ENCODE measurements around the gene ENAH.

DNA sequence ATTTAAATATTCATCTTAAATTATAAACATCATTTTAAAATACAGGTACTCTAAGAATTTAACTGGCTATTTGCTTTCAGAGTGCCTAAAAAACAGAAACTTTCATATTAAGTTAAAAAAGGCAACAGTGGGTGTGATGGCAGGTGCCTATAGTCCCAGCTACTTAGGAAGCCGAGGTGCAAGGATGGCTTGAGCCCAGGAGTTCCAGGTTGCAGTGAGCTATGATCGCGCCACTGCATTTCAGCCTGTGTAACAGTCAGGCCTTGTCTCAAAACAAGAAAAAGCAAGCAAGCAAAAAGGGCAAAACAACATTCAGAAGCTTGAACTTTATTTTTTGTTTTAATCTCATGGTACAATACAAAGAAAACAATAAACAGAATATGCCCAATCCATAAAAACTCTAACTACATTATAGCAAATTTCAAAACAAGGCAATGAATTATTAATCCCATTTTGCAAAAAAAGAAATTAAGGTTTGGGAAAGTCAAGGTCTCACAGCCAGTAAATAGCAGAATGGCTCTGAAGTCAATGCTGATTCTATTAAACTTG lies 15.2 kb downstream of the ENAH start:
- TF ChIP-seq CTCF (IDR thresholded peaks at IDR 0.05) (no peak), POLR2A (IDR thresholded peaks at IDR 0.05) (no peak), EP300 (IDR thresholded peaks at IDR 0.05) (no peak), POLR2AphosphoS5 (IDR thresholded peaks at IDR 0.05) (no peak)

Data from gastroesophageal sphincter (tissue), 3 donors.